ENCODE data around the gene TRPC4AP.

GRCh38 chr20:35120012-35120701, 27.6 kb upstream of the TRPC4AP start:
- no peak for TF ChIP-seq CTCF (IDR thresholded peaks at IDR 0.05)
- no peak for TF ChIP-seq POLR2A (IDR thresholded peaks at IDR 0.05)

All from upper lobe of left lung (tissue), 4 donors.